ENCODE data around the gene CLCF1.
A peak's percentile ranks its signal among the peaks of the same experiment; 100 is the strongest.

The CLCF1 gene

DNA sequence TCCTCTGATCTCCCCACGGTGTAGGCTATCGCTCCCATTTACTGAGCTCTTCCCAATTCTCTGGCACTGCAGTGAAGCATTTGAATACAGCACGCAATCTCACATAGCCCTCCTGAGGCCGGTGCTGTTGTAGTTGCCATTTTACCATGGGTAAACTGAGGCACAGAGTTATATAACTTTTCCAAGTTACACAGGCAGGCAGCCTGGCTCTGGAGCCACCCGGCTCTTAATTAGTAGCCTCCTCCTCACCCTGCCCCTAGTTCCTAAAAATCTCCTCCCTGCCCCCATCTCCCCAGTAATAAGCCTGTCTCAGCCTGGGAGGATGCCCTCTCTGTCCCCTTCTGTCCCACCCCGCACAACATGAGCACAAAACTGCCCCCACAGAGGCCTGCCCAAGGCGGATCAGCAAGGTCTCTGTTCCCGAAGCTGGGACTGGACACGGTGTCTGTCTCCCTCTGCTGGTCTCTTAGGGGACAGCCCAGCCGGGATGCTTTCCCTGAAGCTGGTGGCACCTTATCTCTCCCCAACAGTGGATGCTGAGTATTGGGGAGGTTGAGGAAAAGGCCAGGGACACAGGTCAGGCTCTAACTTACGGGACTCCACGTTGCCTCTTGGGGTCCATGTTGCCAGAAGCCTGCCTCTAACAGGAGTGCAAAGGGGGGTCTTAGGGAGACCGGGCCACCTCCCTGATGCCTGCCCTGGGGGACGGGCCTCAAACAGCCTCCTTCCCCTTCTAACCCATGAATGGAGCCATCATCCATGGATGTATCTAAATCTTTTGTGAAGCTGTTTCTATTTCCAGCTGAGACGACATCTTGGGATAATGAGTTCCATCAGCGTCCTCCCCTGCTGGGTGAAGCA is 9.1 kb upstream of the CLCF1 start:
- H3K27me3 ChIP-seq (ENCODE audit: insufficient read depth, low read length), result no peaks in the 10 kb centered on the region
- no peaks in the 10 kb centered on the region for H3K4me1 ChIP-seq (ENCODE audit: insufficient read depth, low read length)
- H2AFZ ChIP-seq (ENCODE audit: low read depth, low read length), result no peak overlapping the region
- no peaks in the 10 kb centered on the region for H3K9me3 ChIP-seq (ENCODE audit: low read length)
- H3K36me3 ChIP-seq (ENCODE audit: insufficient read depth, low read length), result no peaks in the 10 kb centered on the region
- H3K4me3 ChIP-seq (ENCODE audit: low read length), result no peak overlapping the region

GRCh38 chr11:67381244-67381972 is 8.0 kb upstream of the CLCF1 start:
- Histone ChIP-seq H3K36me3 (ENCODE audit: insufficient read depth, low read length) (no peaks in the 10 kb centered on the region), H3K9me3 (ENCODE audit: low read length) (no peaks in the 10 kb centered on the region), H3K4me3 (ENCODE audit: low read length) (no peak overlapping the region), H3K4me1 (ENCODE audit: insufficient read depth, low read length) (peaks cover under 1% of the 10 kb centered on the region), H2AFZ (ENCODE audit: low read depth, low read length) (no peak overlapping the region), H3K27me3 (ENCODE audit: insufficient read depth, low read length) (no peaks in the 10 kb centered on the region)

DNA sequence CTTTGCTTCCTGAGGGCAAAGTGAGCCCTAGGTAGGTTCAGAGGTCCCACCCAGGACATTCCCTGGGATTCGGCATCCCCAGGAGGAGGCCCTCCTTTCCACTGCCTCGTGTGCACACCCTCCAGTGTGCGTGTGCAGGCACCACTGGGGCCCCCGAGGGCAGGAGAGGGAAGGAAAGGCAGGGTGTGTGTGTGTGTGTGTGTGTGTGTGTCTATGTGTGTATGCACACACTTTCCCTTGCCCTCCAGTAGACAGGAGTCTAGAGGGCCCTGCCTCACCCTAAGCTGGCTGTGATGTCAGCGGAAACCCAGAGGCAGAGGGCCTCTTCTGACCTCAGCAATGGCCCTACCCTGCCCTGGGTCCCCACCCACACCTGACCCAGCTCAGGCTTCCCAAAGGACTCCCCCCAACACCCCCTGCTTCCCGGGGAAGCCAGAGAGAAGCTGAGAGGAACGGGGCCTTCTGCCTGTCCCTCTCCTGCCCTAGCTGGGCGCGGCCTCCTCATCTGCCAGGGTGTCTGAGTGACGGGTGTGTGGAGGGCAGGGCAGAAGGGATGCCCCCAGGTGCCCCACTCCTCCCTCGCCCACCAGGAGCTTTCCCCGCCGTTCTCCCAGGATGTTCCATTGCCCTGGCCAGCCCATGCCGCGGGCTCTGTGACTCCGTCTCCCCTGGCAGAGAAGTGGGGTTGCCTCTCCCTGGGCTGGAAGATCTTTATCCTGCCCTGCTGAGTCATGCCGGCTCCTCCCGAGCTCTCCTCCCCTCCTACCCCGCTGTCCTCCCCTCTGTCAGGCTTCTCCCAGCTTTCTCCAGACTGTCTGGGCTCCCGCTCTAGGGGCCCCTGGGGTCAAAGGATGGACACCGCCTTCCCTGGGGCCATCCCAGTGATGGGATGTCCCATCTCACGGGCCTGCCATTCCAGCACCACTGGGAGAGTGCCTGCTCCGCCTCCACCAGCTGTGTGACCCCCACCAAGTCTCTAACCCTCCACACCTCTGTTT is 6.0 kb upstream of the CLCF1 start:
- no peak overlapping the region for H2AFZ ChIP-seq (ENCODE audit: low read depth, low read length)
- H3K36me3 ChIP-seq (ENCODE audit: insufficient read depth, low read length), result no peaks in the 10 kb centered on the region
- no peak overlapping the region for H3K4me3 ChIP-seq (ENCODE audit: low read length)
- H3K4me1 ChIP-seq (ENCODE audit: insufficient read depth, low read length), result peaks cover 18% of the 10 kb centered on the region
- H3K27me3 ChIP-seq (ENCODE audit: insufficient read depth, low read length), result no peaks in the 10 kb centered on the region
- H3K9me3 ChIP-seq (ENCODE audit: low read length), result no peaks in the 10 kb centered on the region

DNA sequence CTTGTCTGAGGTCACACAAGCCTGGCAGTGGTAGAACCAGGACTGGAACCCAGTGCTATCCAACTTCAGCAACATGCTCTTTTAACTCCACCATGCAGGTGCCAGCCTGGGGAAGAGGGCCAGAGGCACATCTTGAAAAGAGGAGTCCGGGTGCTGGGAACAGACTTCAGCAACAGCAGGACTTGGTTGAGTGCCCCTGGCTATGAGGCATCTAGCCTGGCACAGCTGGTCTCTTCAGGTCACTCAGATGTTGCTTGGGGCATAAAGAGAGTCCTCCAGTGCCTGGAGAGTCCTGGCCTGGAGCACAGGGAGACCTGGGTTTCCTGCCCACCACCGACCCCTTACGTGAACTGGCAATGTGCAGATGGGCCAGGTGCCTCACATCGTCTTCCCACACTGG is 5.1 kb upstream of the CLCF1 start:
- H3K36me3 ChIP-seq (ENCODE audit: insufficient read depth, low read length), result no peaks in the 10 kb centered on the region
- H3K4me1 ChIP-seq (ENCODE audit: insufficient read depth, low read length), result peaks cover 26% of the 10 kb centered on the region
- no peaks in the 10 kb centered on the region for H3K27me3 ChIP-seq (ENCODE audit: insufficient read depth, low read length)
- no peak overlapping the region for H2AFZ ChIP-seq (ENCODE audit: low read depth, low read length)
- H3K4me3 ChIP-seq (ENCODE audit: low read length), result no peak overlapping the region
- no peaks in the 10 kb centered on the region for H3K9me3 ChIP-seq (ENCODE audit: low read length)

- Histone ChIP-seq H3K27me3 (ENCODE audit: insufficient read depth, low read length) (no peaks in the 10 kb centered on the region), H3K4me3 (ENCODE audit: low read length) (no peak overlapping the region), H2AFZ (ENCODE audit: low read depth, low read length) (no peak overlapping the region), H3K4me1 (ENCODE audit: insufficient read depth, low read length) (peaks cover 31% of the 10 kb centered on the region), H3K36me3 (ENCODE audit: insufficient read depth, low read length) (no peaks in the 10 kb centered on the region), H3K9me3 (ENCODE audit: low read length) (no peaks in the 10 kb centered on the region)
Measured at GRCh38 chr11:67376873-67377808, 3.7 kb upstream of the CLCF1 start.

DNA sequence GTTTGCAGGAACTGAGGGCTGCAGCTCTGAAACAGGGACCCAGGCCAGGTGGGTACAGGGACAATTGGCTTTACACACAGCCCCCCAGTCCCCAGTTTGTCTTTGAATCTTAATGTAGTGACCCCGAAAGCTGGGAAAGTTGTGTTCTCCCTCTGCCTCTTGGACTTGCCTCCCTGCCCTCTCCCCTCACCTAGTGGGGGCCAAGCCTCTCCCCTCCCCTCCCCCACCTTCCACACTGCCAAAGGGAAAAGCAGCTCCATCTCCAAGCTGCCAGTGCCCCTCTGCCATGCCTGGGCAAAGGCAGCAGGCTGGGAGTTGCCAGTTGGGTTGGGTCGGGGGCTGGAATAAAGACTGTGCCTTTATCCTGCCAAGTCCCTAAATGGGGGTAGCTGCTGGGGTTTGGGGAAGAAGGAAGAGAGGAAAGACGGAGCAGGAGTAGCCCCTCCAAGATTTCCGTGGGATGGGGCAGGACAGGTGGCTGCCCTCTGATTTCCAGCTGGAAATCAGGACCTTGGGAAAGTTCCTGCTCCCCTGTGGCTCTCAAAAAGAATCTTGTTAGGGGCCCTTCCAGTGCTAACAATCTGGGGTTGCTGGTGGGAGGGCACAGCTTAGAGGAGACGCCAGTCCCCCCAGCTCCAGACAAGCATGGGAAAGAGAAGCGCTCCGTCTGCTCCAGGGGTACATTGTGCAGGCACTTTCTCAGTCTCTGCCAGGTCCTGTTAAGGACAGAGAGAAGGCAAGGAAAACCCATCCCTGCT is 2.8 kb upstream of the CLCF1 start:
- Histone ChIP-seq H2AFZ (ENCODE audit: low read depth, low read length) (no peak overlapping the region), H3K9me3 (ENCODE audit: low read length) (no peaks in the 10 kb centered on the region), H3K36me3 (ENCODE audit: insufficient read depth, low read length) (no peaks in the 10 kb centered on the region), H3K4me1 (ENCODE audit: insufficient read depth, low read length) (peaks cover 40% of the 10 kb centered on the region), H3K27me3 (ENCODE audit: insufficient read depth, low read length) (no peaks in the 10 kb centered on the region), H3K4me3 (ENCODE audit: low read length) (no peak overlapping the region)

GRCh38 chr11:67375320-67376055 is 2.1 kb upstream of the CLCF1 start:
- Histone ChIP-seq H3K27me3 (ENCODE audit: insufficient read depth, low read length) (no peaks in the 10 kb centered on the region), H2AFZ (ENCODE audit: low read depth, low read length) (no peak overlapping the region), H3K36me3 (ENCODE audit: insufficient read depth, low read length) (no peaks in the 10 kb centered on the region), H3K9me3 (ENCODE audit: low read length) (no peaks in the 10 kb centered on the region), H3K4me3 (ENCODE audit: low read length) (no peak overlapping the region), H3K4me1 (ENCODE audit: insufficient read depth, low read length) (peaks cover 47% of the 10 kb centered on the region)

- Histone ChIP-seq H2AFZ (ENCODE audit: low read depth, low read length) (peak overlapping the region; percentile 18), H3K36me3 (ENCODE audit: insufficient read depth, low read length) (no peaks in the 10 kb centered on the region), H3K27me3 (ENCODE audit: insufficient read depth, low read length) (no peaks in the 10 kb centered on the region), H3K4me1 (ENCODE audit: insufficient read depth, low read length) (peaks cover 48% of the 10 kb centered on the region), H3K4me3 (ENCODE audit: low read length) (peak overlapping the region; percentile 55), H3K9me3 (ENCODE audit: low read length) (no peaks in the 10 kb centered on the region)
Measured at GRCh38 chr11:67374571-67375281, 1.3 kb upstream of the CLCF1 start.

- no peaks in the 10 kb centered on the region for H3K36me3 ChIP-seq (ENCODE audit: insufficient read depth, low read length)
- H3K4me3 ChIP-seq (ENCODE audit: low read length), result peak overlapping the region; percentile 55
- no peaks in the 10 kb centered on the region for H3K9me3 ChIP-seq (ENCODE audit: low read length)
- peak overlapping the region; percentile 70 for H2AFZ ChIP-seq (ENCODE audit: low read depth, low read length)
- H3K27me3 ChIP-seq (ENCODE audit: insufficient read depth, low read length), result no peaks in the 10 kb centered on the region
- peaks cover 48% of the 10 kb centered on the region for H3K4me1 ChIP-seq (ENCODE audit: insufficient read depth, low read length)
Measured at GRCh38 chr11:67373648-67374570, 511 bp upstream of the CLCF1 start.
